Panc1 (cell line): Measurements from ENCODE around the gene EXOC6B. TPM values are rescaled to one million over a fixed set of nuclear protein-coding genes. Genes with fewer than 3 reads are reported as not detected.

Experiments
- ATAC-seq: fragments of 200-7000 bp; cut with Tn5 transposase; 2 replicates; pipeline ENCODE4 v1.9.1; 2020; ENCODE audit warnings: mild to moderate bottlenecking, moderate library complexity
- BruUV-seq: library from RNA; stranded (reverse); fragments of 400-500 nt; replicated peaks from 2 replicates; lab custom pipeline; 2021; lab: Mats Ljungman, UMichigan
- CTCF ChIA-PET: fragments of 300-600 bp; sonication (Branson Sonifier 250); formaldehyde crosslinking; loops from one replicate; lab custom pipeline; 2022; ENCODE audit warnings: antibody characterized with exemption; lab: Charles Lee
- POLR2A ChIA-PET: fragments of 300-600 bp; sonication (Branson Sonifier 250); formaldehyde crosslinking; loops from one replicate; lab custom pipeline; 2022; ENCODE audit warnings: antibody characterized with exemption; lab: Charles Lee
- DNase-seq: peaks from one replicate; pipeline ENCODE4 v3.0.0-alpha.2; 2010; ENCODE audit warnings: low read depth, low spot score
- H3K27ac ChIP-seq: 2 replicates; pipeline ENCODE4 v1.5.1; 2011; ENCODE audit warnings: mild to moderate bottlenecking, low read length, inconsistent platforms
- H3K27me3 ChIP-seq: fragments of 200-500 bp; sonication (Bioruptor generic); 2 replicates; pipeline ENCODE4 v1.6.0; 2014; ENCODE audit warnings: low read length, inconsistent platforms; ENCODE audit not compliant: control insufficient read depth, insufficient read depth
- H3K36me3 ChIP-seq: fragments of 200-500 bp; sonication (Bioruptor generic); 2 replicates; pipeline ENCODE4 v1.5.1; 2014; ENCODE audit warnings: inconsistent platforms, mild to moderate bottlenecking, low read length, moderate library complexity; ENCODE audit not compliant: control insufficient read depth, insufficient read depth
- H3K4me1 ChIP-seq: 2 replicates; pipeline ENCODE4 v1.5.1; 2011; ENCODE audit warnings: inconsistent platforms, mild to moderate bottlenecking, low read length, moderate library complexity; ENCODE audit not compliant: control insufficient read depth, insufficient read depth
- H3K4me3 ChIP-seq, 2 experiments: 2 replicates each; pipeline ENCODE4 v1.5.1; 2011 to 2012; ENCODE audit warnings: low read depth in 2 of 2, low read length in 2 of 2, mild to moderate bottlenecking in 2 of 2, inconsistent platforms in 1 of 2, moderate library complexity in 1 of 2
- H3K9me3 ChIP-seq: fragments of 200-500 bp; sonication (Bioruptor generic); 2 replicates; pipeline ENCODE4 v1.5.1; 2014; ENCODE audit warnings: low read depth, mild to moderate bottlenecking, inconsistent platforms, low read length, moderate library complexity; ENCODE audit not compliant: control insufficient read depth, insufficient read depth
- CTCF ChIP-seq: fragments of 450-650 bp; IDR thresholded peaks from 2 replicates; pipeline ENCODE4 v1.5.1; 2017; ENCODE audit warnings: mild to moderate bottlenecking
- POLR2AphosphoS5 ChIP-seq: IDR thresholded peaks from 2 replicates; pipeline ENCODE4 v1.6.1; 2012; ENCODE audit warnings: mild to moderate bottlenecking, low read depth, low read length, moderate library complexity
- REST ChIP-seq, 2 experiments: IDR thresholded peaks; 2 replicates each; pipeline ENCODE4 v1.6.1; 2011 to 2012; ENCODE audit warnings: low read depth in 2 of 2, control low read depth in 1 of 2, low read length in 1 of 2, mild to moderate bottlenecking in 1 of 2, moderate library complexity in 1 of 2; ENCODE audit not compliant: insufficient read depth in 1 of 2
- SIN3A ChIP-seq: IDR thresholded peaks from 2 replicates; pipeline ENCODE4 v1.6.1; 2012; ENCODE audit warnings: low read depth, mild to moderate bottlenecking, low read length, moderate library complexity, borderline replicate concordance; ENCODE audit not compliant: insufficient read depth
- TCF7L2 ChIP-seq: IDR thresholded peaks from 2 replicates; pipeline ENCODE4 v1.6.1; 2011; ENCODE audit warnings: mild to moderate bottlenecking, low read depth, low read length, inconsistent platforms
- in situ Hi-C: cut with HindIII; loops from 2 replicates; pipeline ENCODE4 v1.10.0; 2016; ENCODE audit warnings: low sequenced_read_pairs, low pct_unique_long_range_greater_than_20kb
- intact Hi-C: fragments of 100-400 bp; cut with micrococcal nuclease; formaldehyde crosslinking; loops from one replicate; pipeline ENCODE4 v1.10.0; 2022; ENCODE audit not compliant: unreplicated experiment
- total RNA-seq: library from RNA; stranded (reverse); gene quantifications from one replicate; pipeline ENCODE4 v1.2.1, GENCODE V29; 2021; ENCODE audit not compliant: unreplicated experiment

The EXOC6B gene
- total RNA-seq, 1 experiment from 2014 or later = 23.2 TPM

DNA sequence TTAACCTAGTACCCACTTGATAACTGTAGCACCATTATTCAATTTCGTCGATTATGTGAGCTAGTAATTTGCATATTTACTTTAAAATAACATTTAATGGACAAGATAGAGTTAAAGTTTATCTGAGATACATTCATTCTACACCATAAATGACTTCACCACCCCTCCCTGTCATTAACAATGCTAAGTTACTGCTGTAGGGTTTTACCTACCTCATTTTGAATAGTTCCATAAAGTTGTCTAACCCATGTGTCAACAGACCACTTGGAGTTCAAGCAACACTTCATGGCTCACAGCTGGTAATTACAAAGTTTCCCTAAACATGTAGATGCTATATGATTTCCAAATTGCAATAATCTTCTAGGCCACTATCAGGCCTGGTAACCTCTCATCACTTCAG is 550.7 kb downstream of the EXOC6B start:
- no peaks in the 10 kb centered on the region for H3K4me1 ChIP-seq
- intact Hi-C loops (no loop called here), in situ Hi-C loops (no loop called here)
- H3K27me3 ChIP-seq = no peaks in the 10 kb centered on the region
- ATAC-seq (no peak), DNase-seq (no peak)
- no peak overlapping the region for H3K27ac ChIP-seq
- H3K9me3 ChIP-seq = no peaks in the 10 kb centered on the region
- TF ChIP-seq REST (IDR thresholded peaks at IDR 0.05; ENCODE audit: insufficient read depth in 1 of 2, low read depth in 2 of 2, low read length in 1 of 2) = no peak
- no peak for TF ChIP-seq CTCF
- no peak for TF ChIP-seq SIN3A
- no peaks in the 10 kb centered on the region for H3K36me3 ChIP-seq
- CTCF ChIA-PET = no interaction called here
- POLR2A ChIA-PET = no interaction called here
- H3K4me3 ChIP-seq = no peak overlapping the region
- no TSS peak for BruUV-seq

- no peak for TF ChIP-seq SIN3A
- TF ChIP-seq TCF7L2 = no peak
- no peak for TF ChIP-seq CTCF
- TF ChIP-seq REST (IDR thresholded peaks at IDR 0.05; ENCODE audit: insufficient read depth in 1 of 2, low read depth in 2 of 2, low read length in 1 of 2) = no peak
- TF ChIP-seq POLR2AphosphoS5 = no peak
- Histone ChIP-seq H3K4me1 (no peaks in the 10 kb centered on the region), H3K36me3 (no peaks in the 10 kb centered on the region), H3K27me3 (no peaks in the 10 kb centered on the region), H3K9me3 (no peaks in the 10 kb centered on the region), H3K27ac (no peak overlapping the region), H3K4me3 (no peak overlapping the region)
- DNase-seq = no peak
- ChIA-PET POLR2A (no interaction called here), CTCF (no interaction called here)
- no peak for ATAC-seq
- no TSS peak for BruUV-seq
- intact Hi-C loops (no loop called here), in situ Hi-C loops (no loop called here)
These were observed 551.4 kb downstream of the EXOC6B start for GRCh38 chr2:72274380-72274797.
